Measurements from ENCODE around the gene PRKCQ.
A peak's percentile ranks its signal among the peaks of the same experiment; 100 is the strongest.

PRKCQ gene

DNA sequence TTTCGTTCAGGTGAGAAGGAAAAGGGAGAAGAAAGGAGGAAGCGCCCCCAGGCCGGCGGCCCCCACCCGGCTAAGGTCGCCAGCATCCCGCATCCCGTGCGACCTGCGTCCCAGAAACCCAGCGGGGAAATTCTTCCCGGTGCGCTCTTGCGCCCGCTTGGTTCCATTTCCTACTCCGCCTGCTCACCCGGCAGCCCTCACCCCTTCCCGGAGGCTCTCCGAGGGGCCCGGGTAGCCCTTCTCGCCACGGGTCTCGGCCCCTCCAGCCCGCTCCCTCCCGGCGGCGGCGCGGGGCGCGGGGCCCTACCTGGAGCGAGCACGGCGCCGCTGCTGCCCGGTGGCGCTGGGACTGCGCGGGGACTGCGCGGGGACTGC, at the start of gene PRKCQ:
Gene PRKCQ (minus strand): TSS at position 373 of the 375 bp plus-strand sequence. CDS start 65,141 bp downstream, outside the sequence.
- no peak for DNase-seq (ENCODE audit: low read depth in 2 of 2)

DNA sequence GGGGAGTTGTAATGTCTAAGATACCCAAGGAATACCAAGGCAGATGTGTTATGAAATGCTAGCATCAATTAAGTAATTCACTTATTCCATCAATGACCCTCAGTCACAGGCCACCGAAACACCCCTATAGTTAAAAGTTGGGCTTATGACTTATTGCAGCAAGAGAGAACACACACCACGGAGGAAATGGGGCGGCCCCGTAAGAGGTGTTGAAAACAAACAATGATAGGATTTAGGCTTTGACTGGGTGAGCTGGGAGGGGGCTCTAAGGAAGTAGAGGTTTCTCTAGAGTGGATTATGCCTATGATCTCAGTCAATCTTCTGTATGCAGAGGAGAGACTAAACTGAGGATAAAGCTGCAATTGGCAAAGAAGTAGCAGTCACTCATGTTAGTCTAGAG, 45.4 kb upstream of the PRKCQ start:
- DNase-seq (ENCODE audit: low read depth in 2 of 2) = no peak

DNA sequence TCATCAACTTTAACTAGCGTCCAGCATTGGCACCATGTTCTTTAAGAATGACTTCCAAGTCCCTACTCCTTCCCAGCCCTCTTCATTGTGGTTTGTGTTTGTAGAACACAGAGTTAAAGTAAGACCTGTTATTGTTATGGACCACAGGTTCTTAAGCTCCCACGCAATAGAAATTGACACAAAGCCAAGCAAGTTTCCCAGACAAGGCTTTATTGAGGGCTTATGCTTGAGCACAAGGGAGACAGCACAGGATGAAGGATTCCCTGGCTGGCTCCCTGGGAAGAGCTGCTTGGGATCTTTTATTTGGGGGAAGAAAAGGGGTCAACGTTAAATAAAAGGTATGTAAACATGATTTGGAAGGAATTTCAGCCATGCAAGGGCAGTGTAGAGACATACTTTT, 44.3 kb upstream of the PRKCQ start:
- no peak for DNase-seq (ENCODE audit: low read depth in 2 of 2)

DNA sequence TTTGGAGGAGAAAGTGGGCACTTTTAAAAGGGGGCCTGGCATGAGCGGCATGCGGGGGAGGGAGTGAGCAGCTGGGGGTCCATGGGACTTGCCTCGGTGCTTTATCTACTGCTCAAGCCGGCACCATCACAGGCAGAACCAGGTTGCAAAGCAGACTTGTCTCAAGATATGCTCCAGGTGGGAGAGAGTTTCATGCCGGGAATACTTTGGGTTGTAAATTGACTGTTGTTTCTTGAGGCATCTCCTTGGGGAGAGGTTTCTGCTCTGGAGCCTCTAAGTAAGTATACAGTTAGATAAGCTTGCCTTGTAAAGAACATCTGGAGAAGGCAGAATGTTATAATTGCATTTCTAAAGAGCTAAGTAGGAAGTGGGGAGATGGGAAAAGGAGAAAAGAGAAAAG, 42.8 kb upstream of the PRKCQ start:
- no peak for DNase-seq (ENCODE audit: low read depth in 2 of 2)

DNA sequence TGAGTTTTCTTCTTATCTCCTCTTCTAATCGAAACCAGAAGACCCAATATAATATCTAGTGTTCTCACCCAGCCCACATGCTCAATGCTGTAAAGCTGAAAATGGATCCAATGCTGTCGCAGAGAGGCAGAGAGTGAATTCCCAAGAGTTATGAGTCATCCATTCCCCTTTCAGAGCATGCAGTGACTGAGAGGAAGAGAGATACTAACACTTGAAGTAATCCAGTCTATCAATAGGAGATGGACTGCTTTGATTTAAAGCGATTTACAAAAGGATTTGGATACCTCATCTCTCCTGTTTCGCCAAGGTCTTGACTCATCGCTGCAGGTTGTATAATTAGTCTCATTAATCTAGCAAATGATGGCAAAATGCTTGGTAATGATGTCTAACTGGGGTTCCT, 41.5 kb upstream of the PRKCQ start:
- no peak for DNase-seq (ENCODE audit: low read depth in 2 of 2)

DNA sequence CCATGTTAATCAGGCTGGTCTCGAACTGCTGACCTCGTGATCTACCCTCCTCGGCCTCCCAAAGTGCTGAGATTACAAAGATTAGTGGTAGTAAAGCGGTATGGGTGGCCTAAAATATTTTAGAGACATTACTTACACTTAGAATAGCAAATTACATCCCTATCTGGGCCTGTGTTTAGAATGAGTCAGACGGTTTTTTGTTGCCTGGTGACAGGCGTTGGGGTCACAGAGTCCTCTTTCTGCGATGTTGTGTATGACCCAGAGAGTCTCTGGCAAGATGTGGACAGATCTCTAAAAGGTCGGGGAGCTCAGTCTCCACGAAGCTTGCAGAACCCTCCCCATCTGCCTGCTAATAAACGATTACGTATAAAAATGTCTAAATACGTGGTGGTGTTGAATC, 39.6 kb upstream of the PRKCQ start:
- no peak for DNase-seq (ENCODE audit: low read depth in 2 of 2)

DNA sequence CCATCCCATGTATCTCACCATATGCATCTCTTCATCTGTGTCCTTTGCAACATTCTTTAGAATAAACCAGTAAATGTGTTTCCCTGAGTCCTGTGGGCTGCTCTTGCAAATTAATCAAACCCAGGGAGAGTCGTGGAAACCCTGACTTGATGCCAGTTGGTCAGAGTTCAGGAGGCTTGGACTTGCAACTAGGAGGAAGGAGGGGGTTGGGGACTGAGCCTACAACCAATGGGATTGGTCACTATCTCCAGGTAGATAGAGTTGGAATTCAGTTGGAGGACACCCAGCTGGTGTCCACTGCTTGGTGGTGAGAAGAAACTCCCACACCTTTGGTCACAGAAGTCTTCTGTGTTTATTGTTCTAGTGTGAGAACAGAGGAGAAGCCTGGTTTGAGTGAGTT, 38.3 kb upstream of the PRKCQ start:
- DNase-seq (ENCODE audit: low read depth in 2 of 2) = no peak

DNA sequence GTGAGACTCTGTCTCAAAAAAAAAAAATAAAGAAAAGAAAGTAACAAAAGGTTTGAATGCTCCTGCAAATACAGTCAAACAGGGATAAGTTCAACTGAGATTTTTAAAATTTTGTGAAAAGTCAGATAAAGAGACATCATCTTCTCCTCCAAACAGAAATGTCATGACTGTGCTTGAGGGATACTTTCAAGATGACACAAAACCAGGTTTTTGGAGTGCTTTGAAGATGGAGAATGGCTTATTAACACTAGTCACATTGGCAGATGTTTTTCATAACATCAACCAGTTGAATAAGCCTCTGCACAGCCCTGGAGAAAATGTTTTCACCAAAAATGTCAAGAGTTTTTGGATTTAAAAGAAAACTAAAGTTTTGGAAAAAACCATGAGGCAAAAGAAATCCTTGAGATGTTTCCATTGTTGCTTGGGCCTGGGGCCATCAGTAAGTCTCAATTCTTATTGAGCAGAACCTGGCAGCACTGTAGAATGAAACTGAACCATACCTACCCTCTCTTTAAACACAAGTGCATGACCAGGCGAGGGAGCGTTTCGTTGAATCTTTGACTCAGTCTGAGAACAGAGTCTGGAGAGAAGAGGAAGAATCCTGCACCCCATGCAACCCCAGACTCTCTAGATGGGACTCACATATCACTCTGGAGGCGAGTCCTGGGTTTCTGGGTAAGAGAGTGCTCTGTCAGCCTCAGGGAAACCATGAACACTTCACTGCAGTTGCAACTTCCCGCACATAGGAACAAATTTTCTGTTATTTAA, 37.4 kb upstream of the PRKCQ start:
- no peak for DNase-seq (ENCODE audit: low read depth in 2 of 2)

DNA sequence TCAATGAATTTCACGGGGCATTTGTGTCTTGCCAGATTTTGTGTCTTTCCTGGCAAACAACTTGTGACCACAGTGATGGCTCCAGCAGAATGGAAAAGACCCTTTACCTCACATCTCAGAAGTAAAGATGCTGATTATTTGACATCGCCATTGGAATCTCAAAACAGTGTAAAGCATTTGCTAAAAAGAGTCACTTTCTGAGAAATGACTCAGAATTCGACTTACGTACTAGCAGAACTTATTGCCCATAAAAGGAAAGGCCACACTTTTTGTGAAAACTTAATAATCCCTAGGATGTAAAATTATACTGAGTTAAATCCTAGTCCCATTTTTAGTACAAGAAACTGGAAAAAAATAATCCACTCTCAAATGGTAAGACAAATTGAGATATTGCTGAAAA, 35.9 kb upstream of the PRKCQ start:
- DNase-seq (ENCODE audit: low read depth in 2 of 2) = no peak

DNA sequence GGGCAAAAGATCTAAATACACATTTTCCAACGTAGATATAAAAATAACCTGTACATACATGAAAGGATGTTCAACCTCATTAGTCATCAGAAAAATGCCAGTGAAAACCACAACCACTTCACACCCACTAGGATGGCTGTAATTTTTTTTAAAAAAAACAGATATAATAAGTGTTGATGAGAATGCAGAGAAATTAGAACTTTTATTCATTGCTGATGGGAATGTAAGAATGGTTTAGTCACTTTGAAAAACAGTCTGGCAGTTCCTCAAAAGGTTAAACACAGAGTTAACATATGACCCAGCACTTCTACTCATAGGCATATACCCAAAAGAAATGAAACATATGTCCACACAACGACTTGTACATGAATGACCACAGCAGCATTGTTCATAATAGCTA, 32.3 kb upstream of the PRKCQ start:
- DNase-seq (ENCODE audit: low read depth in 2 of 2) = no peak

DNA sequence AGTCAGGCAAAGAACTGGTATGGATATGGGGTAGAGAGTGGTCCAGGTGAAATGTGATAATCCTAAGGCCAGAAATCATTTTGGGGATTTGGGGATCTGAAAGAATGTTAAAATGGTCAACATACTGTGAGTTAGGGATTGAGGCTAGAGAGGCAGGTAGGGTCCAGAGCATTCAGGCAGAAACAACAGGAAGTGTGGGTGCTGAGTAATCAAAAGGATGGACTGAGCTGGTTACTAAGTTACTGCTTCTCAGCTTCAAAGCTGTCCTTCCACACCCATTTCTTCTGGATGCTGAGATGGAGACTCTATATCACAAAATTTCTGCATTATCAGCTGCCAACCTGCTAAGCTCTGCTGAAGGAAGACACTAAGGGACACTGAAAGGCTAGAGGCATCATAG, 30.6 kb upstream of the PRKCQ start:
- DNase-seq (ENCODE audit: low read depth in 2 of 2) = no peak

DNA sequence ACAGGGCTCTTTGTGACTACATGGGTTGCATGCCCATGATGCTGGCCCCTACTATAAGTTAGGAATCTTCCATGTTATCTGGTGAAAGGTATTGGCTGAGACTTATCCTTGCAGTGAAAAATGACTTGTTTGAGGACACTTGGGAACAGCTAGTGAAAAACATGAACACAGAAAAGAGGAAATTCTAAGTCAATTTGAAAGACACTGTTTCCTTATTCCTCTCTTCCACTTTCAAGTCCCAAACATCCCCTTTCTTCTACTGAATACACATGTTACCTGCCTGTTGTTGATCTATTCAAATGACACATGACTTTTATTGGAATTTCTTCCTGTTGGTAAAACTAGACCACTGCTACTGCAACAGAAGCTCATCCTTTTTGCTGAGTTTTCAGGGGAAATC, 29.5 kb upstream of the PRKCQ start:
- no peak for DNase-seq (ENCODE audit: low read depth in 2 of 2)

DNA sequence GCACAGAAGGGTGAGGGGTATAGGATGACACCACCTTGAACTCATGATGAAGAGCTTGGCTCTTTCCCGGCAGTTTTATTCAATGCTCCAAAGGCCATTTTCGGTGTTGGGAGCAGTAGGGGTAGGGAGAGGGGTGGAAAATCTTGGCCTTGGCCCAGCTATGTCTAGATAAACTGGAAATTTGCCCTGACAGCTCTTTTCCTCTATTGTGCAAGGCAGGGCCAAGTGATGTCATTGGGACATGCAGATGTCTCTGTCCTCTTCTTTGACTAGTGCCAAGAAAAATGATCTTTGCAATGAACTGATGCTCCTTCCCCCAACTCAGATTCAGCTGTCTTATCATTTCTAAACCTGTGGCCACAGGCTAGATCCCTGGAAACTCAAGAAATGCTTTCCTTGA, 27.7 kb upstream of the PRKCQ start:
- DNase-seq (ENCODE audit: low read depth in 2 of 2) = no peak

DNA sequence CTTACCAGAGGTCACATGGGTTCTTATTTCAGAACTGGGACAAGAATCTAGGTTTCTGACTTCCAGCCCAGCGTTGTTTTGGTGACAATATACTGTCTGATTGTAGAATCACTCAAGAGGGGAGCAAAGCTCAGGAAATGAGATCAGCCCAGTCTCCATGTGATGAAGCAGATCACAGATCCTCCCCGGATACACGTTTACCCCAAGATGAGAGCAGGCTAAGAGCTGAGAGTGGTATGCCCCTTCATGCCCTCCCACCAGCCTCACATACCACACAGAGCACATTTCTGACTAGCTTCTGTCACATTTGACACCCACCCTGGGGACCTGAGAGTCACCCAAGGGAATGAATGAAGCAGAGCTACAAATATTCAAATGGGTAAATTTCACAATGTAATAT, 27.1 kb upstream of the PRKCQ start:
- peak in 1 of 2 donors; percentile 29 for DNase-seq (ENCODE audit: low read depth in 2 of 2)

DNA sequence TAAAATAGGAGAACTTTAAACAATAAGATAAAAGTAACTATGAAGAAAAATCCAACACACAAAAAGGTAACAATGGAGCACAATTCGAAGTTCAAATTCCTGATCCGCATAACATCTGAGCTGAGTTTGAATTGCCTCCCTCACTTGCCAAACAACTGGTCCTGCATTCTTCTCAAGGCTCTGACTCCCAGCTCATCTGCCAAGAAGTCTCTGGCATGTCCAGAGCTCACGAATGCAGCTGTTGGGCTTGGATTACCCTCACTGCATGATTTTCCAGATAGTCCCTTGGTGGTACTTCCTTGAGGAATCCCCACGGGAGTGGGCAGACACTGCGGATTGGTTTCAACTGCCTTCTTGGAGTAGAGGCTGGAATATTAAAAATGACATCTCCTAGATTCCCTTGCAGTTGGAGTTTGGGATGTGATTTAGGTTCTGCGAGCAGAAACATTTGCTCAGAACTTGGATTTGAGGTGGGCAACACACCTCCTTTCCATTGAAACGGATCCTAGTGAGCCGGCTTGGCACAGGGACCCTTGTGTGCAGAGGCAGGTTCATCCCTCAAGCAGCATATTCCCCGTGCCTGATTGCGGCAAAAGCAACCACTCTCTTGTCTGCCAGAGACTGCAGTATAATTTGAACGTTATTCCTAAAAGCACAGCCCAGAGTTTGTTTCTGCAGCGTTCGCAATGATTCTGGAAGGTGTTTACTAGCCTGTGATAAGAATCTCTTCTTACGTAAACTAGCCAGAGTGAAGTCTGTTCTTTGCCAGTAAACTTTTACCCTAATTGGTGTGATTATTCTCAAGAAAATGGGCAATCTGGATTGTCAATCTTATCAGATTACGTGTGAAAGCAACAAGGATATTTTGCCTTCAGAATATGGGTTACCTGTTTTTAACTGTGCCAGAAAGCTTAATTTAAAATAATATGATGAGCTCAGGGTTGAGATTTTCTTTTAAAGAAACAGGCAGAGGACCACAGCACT, 23.4 kb upstream of the PRKCQ start:
- no peak for DNase-seq (ENCODE audit: low read depth in 2 of 2)

DNA sequence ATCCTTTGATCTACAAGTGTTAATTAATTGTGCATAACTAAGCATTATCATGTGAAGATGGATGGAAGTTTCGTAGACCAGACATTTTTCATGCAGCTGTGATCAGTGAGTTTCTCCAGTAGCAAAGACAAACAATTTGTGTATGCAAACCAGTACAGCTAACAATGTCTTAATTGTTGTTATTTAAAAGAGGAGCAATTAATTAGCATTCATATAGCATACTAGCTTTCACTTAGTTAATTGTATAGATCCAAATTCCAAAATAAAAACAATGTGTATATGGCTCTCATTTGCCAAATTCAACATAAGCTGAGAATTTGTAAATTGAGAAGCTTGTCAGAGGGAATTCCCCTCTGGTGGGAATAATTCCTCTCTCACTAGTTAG, 22.6 kb upstream of the PRKCQ start:
- no peak for DNase-seq (ENCODE audit: low read depth in 2 of 2)

DNA sequence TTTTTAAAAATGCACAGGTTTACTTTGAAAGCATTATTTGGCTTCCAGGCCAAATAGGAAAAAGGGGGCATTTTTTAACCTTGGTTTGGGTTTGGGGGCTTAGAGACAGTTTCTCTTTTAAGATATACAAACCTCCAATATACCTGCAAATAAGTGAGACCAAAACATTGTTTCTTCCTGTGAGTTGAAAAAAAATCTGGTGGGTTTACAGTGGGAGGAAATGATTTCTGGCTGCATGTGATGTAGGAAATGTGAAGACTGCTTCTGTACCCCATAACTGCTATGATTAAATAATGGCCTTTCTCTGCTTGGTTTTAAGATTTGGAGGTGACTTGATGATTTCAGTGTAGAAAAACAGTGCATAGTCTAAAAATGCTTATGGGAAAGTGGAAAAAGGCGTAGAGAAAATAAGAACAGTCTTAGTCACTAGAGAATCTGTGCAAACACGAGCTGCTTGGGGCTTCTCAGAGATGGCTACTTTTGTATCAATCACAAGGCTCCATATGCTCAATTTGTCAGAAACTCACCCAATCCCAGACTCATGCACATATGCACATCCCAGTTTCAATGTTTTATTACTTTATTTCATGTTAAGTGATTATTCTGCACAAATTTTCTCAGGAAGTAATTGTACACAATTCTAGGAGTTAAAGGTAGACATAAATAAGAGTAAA, 22.1 kb upstream of the PRKCQ start:
- DNase-seq (ENCODE audit: low read depth in 2 of 2) = no peak

DNA sequence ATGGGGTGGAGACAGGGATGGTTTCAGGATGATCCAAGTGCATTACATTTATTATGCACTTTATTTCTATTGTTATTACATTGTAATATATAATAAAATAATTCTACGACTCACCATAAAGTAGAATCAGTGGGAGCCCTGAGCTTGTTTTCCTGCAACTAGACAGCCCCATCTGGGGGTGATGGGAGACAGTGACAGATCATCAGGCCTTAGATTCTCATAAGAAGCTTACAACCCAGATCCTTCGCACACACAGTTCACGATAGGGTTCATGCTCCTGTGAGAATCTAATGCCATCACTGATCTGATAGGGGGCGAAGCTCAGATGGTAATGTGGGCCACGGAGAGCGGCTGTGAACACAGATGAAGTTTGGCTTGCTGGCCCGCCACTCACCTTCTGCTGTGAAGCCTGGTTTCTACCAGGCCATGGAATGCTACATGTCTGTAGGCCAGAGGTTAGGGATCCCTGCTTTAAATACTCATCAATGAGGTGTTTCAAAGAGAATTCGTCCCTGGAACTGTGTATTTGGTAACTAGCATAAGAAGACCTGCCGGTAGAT, 21.2 kb upstream of the PRKCQ start:
- no peak for DNase-seq (ENCODE audit: low read depth in 2 of 2)

DNA sequence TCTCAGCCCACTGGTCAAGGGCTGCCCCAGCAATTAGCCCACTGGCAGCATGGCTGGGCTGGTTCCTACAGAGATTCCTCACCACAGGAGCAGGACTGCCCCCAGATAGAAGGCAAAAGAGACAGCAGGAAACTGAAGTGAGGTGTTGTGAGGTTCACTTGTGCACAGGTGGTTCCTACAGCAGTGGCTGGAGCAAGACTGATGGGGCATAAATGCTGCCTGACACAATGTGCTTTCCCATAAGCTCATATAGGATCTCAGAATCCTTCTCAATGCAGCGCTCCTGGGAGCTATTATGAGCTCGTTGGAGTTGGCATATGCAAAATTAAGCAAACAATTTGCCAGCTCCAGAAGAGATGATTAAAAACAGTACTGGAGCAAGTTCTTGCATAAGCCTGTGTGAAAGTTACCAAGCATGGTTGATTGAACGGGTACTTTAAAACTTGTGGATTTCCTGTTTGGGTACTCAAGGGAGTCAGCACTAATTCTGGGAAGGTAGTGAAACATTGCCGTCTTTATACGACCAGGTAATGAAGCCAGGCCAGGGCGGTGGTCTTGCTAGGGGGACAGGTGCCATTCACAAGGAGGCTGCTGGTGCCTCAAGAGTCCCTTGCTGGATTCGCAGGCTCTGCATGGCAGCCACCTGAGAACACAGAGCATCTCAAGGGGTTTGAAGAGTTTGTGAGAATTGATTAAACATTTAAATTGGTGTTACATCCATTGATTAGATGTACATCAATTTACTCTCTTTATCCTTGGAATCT, 20.3 kb upstream of the PRKCQ start:
- DNase-seq (ENCODE audit: low read depth in 2 of 2) = no peak

DNA sequence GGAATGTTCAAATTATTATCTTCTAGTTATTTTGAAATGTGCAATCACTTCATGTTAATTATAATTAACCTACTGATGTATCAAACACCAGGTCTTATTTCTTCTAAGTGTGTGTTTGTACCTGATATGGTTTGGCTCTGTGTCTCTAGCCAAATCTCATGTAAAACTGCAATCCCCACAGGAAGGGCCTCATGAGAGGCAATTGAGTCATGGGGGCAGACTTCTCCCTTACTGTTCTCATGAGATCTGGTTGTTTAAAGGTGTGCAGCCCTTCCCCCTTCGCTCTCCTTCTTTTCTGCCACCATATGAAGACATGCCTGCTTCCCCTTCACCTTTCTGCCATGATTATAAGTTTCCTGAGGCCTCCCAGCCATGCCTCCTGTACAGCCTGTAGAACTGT, 18.6 kb upstream of the PRKCQ start:
- no peak for DNase-seq (ENCODE audit: low read depth in 2 of 2)

DNA sequence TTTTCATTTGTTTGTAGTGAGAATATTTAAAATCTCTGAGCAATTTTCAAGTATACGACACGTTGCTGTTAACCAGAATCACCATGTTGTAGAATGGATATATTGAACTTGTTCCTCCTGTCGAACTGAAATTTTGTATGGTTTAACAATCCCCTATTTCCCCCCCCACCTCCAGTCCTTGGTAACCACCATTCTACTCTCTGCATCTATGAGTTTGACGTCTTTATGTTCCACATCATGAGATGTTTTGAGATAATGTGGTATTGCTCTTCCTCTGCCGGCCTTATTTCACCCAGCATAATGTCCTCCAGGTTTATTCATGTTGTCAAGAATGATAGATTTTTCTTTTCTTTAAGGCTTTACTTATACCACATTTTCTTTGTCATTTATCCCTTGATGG, 17.4 kb upstream of the PRKCQ start:
- DNase-seq (ENCODE audit: low read depth in 2 of 2) = no peak
